Measurements from ENCODE around the gene ADAMTS12.

Gene ADAMTS12

GRCh38 chr5:33696411-33696810 lies 195.4 kb downstream of the ADAMTS12 start:
- no peak for DNase-seq

GRCh38 chr5:33692980-33693379 lies 198.8 kb downstream of the ADAMTS12 start:
- DNase-seq = no peak

DNA sequence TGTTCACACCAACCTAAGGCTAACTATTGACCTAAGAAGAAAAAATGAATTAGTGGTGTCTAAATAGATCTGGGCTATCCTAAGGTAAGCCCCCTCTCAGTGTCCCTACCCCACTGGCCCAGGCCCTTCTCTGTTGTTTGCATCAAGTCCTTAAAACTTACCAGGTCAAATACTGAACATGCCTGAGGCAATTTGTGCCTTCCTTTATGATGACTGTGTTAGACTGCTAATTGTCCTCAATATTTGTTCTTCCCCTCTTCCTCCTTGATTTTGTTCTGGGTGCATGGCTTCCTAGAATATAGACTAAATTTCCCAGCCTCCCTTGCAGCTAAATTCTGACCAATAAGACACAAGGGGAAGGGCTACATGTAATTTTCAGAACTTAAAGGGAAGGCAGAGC lies 199.9 kb downstream of the ADAMTS12 start:
- no peak for DNase-seq

DNA sequence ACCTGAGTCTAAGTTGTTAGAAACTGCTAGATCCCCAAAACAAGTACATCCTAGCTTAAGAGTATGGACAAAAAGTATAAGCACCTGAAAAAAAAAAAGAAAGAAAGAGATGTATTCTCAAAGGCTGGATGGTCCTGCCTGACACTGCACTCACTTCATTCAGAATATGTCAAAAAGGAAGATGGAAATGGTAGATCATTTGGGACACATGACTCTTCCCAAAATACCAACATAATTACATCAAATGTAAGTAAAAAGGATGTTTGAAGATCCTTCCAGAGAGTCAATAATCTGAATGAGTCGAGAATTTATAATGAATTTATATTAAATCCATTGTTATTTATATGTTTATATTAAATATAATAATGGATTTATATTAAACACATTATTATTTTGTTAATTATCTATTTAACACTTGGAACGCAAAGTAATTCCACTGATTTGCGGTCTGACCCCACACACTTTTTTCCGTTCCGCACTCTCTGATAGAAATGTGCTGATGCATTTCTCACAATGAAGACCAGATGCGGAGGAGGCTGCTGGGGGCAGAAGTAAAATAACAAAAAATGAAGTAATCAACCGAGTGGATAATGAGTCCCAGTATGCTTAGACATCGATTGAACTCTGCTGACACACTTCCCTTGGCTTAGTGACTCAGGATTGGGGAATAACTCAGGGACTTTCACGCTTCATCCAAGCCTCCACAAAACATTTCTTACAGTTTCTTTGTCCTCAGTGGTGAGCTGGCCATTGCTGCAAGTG lies 201.2 kb downstream of the ADAMTS12 start:
- no peak for DNase-seq

- DNase-seq = no peak
Measured at GRCh38 chr5:33688526-33688925, 203.3 kb downstream of the ADAMTS12 start.

DNA sequence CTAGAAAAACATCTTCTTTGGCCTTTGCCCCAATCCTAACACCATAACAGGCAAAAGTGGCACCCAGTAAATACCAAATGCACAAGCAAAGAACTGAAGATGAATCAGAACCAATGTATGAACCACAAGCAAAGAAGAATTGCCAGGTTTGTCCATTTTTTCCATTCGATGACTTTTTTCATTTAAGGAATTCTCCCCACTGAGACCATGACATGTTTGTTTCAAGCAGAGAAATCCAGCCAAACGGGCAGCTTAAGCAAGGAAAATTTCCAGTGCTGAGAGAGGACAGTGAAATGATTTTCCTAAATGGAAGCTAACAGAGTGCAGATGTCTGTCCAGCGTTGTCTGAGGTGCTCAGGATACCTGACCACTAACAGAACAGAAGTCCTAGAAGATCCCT lies 203.7 kb downstream of the ADAMTS12 start:
- no peak for DNase-seq

DNA sequence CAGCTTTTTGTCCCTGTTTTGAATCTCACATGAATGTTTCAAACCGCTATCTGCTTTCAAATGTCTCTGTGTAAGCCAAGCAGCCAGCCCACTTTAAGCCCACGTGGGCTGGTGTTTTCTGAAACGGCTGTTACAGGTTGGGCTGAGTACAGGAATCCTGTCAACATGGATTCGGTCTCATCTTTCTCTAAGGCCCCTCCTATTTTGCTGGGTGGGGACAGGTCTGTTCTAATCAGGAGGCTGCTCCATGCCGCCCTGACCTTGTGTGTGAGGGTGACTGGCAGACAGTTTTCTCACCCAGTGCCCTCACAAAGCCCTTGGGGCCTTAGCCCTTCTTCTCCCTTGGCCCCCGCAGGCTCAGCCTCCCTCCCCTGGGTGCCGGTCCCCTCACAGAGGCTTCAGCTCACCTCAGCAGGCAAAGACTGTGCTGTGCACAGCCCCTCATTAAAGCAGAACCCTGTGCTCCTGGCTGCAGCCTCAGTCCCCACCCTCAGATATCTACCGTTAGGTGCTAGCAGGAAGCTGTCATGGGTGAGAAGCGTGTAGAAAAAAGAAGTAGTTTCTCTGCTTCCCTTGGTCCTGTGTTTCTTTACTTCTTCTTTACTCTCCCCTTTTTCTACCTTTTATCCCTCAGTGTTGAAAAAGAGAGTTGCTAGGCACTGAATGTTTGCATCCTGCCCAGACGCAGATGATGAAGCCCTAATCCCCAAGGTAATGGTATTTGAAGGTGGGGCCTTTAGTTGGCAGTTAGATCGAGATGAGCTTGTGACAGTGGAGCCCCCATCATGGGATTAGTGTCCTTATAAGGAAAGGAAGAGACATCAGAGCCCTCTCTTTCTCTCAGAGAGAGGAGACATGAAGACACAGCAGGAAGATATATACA lies 205.7 kb downstream of the ADAMTS12 start:
- DNase-seq = no peak

- no peak for DNase-seq
Measured at GRCh38 chr5:33684496-33685159, 207.2 kb downstream of the ADAMTS12 start.

GRCh38 chr5:33679791-33680190 lies 212.0 kb downstream of the ADAMTS12 start:
- no peak for DNase-seq

DNA sequence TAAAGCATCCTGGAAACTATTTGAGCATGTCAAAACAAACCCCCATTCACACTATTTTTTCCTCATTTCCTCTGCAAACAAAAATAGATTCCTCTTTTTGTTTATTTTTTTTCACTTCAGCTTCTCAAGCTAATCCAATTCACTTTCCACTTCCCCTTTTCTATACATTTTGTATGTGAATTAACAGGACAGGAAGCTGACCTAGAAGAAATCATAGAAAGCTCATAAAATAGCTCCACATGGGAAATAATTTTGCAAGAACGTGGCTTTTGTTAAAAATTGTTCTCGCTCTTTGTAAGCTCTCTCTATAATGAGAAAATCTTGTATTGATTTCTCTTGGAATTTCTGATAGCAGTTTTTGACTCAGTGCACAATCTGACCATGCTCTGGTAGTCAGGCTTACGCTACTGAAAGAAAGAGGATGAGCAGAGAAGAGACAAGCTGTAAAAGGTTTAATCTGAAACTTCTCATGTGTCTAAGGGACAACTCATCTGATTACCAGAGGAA lies 215.8 kb downstream of the ADAMTS12 start:
- DNase-seq = no peak

- no peak for DNase-seq
Measured at GRCh38 chr5:33671700-33672291, 220.0 kb downstream of the ADAMTS12 start.

- no peak for DNase-seq
Measured at GRCh38 chr5:33662722-33663427, 228.9 kb downstream of the ADAMTS12 start.

GRCh38 chr5:33659526-33660169 lies 232.1 kb downstream of the ADAMTS12 start:
- DNase-seq = no peak

GRCh38 chr5:33657804-33658440 lies 233.9 kb downstream of the ADAMTS12 start:
- no peak for DNase-seq

DNA sequence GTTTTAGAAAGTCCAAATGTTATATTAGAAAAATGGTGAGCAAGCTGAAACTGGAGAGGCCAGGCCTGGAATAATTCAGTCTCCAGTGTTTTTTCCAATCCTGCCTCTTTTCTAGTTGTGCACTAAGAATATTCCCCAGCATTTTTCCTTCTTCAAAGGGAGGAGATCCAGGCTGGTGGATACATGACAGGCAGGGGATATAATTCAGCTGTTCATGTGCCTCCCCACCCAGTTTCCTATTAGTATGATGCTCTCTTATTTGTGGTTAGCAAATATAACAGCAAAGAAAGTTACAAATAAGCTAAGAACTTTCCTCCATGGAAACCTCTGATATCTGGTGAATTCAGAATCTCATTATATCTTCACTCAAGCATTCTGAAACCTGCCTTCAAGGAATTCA lies 234.6 kb downstream of the ADAMTS12 start:
- DNase-seq = no peak

GRCh38 chr5:33650911-33651310 lies 240.9 kb downstream of the ADAMTS12 start:
- DNase-seq = no peak

DNA sequence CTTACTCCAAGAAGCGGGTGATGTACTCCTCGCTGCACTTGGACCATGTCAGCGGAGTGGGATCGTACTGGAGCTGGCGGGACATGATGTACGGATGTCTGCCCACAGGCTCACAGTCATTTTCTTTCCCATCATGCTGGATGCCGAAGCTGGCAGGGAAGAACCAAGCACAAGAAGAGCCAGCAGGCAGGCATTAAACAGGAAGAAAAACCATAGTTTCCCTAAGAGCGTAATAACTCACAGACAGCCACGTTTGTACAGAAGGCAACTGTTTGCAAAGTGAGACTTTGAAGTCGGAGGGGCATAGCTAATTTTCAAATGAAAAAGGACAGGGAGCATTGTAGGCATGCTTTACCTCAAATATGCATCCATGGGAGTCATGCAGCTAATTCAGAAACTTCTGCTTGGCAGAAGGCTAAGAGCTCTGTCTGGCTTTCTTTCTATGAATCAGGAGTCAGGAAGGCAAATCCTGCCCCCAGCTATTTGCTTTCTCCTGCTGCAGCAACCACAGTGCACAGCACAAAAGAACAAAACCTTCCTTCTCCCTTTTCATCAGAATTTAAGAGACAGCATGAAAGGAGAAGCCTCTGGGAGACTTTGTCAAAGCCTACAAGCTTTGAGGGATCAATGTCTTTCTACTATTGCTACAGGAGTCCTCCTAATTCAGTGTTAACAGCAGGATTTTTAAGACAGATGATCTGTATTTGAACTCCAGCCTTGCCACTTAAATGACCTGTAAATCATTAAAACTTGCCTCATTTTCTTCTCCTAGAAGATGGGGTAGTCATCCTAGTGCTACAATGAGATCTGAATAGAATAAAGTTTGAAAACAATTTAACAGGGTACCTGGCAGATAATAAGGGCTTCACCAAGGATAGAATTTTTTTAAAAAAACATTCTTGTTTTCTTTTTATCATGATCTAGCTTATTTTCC lies 242.0 kb downstream of the ADAMTS12 start:
- DNase-seq = no peak

GRCh38 chr5:33641744-33642505 lies 249.9 kb downstream of the ADAMTS12 start:
- no peak for DNase-seq

- DNase-seq = no peak
Measured at GRCh38 chr5:33639474-33639873, 252.3 kb downstream of the ADAMTS12 start.

All from bone marrow (tissue), 2 donors.